Measurements from ENCODE around the gene DDIT3. TPM values are rescaled to one million over a fixed set of nuclear protein-coding genes. Genes with fewer than 3 reads are reported as not detected.

DDIT3 gene
- total and polyA plus RNA-seq, 2 of the 4 experiments (the other 2 are of a cell fraction), result 19.4 to 54.4 TPM

DNA sequence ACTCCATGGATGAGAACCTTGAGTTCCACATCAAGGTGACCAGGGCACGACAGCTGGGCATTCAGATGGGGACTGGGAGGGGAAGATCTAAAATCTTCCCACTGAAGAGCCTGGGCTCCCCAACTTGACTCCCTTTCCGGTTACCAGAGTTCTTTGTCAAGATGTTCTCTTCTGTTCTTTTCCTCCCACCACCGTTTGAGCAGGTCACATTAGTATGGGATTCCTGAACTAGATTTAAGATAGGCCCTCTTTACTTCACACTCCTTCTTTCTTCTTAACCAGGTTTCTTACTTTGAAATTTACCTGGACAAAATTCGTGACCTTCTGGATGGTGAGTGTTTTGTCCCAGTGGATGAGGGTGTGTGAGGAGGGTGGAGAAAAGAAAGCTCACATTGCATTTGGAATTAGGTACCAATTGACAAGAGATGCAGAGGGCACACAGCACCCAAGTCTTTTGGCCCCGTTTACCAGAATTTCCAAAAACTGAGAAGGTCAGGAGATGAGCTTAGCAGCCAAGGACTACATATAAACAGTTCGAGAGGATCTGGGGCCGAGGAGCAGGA lies 43.9 kb upstream of the DDIT3 start:
- dilution Hi-C loops (cut with HindIII; ENCODE audit: low sequenced_read_pairs, unreplicated experiment), result loop anchor here (25.0 kb wide), 1 partner anchor 98 kb away; no protein-coding TSS in a partner anchor
- Histone ChIP-seq H3K9ac (ENCODE audit: low read depth, low read length) (no peak overlapping the region), H2BK5ac (ENCODE audit: low read depth, low read length, poor library complexity, severe bottlenecking) (no peak overlapping the region), H3K4me2 (ENCODE audit: low read depth, low read length) (no peak overlapping the region), H3K56ac (ENCODE audit: extremely low read depth, insufficient read depth, low read length) (no peak overlapping the region), H2BK20ac (ENCODE audit: low read depth, low read length) (no peak overlapping the region), H4K91ac (ENCODE audit: insufficient read depth, low read depth, low read length) (no peak overlapping the region), H2BK15ac (ENCODE audit: low read depth, low read length) (no peak overlapping the region), H3K9me1 (ENCODE audit: insufficient read depth, low read length) (no peaks in the 10 kb centered on the region), H2BK120ac (ENCODE audit: low read depth, low read length) (no peak overlapping the region), H3K79me1 (ENCODE audit: low read depth in 1 of 2, low read length in 2 of 2) (no peaks in the 10 kb centered on the region), H4K5ac (ENCODE audit: low read depth, low read length) (no peak overlapping the region), H3K4me1 (ENCODE audit: control insufficient read depth, insufficient read depth, low read length) (no peaks in the 10 kb centered on the region), H3K23ac (ENCODE audit: low read depth, low read length) (no peak overlapping the region), H3K4ac (ENCODE audit: low read depth, low read length) (no peak overlapping the region), H3K4me3 (ENCODE audit: insufficient read depth, low read depth, low read length) (no peak overlapping the region), H2AK9ac (replicated peaks; ENCODE audit: low read depth, low read length, poor library complexity) (no peak overlapping the region), H3K27me3 (ENCODE audit: control insufficient read depth, insufficient read depth, low read length) (peaks cover 19% of the 10 kb centered on the region), H3K18ac (ENCODE audit: low read depth, low read length) (no peak overlapping the region), H3K36me3 (ENCODE audit: control insufficient read depth, insufficient read depth, low read length) (no peaks in the 10 kb centered on the region), H3K14ac (replicated peaks; ENCODE audit: low read depth, low read length) (no peak overlapping the region), H3K9me3 (ENCODE audit: control insufficient read depth, insufficient read depth, low read length) (no peaks in the 10 kb centered on the region), H2AFZ (replicated peaks; ENCODE audit: low read length, poor library complexity) (no peak overlapping the region), H4K20me1 (ENCODE audit: insufficient read depth, low read length) (no peaks in the 10 kb centered on the region), H4K8ac (ENCODE audit: low read depth in 2 of 2, low read length in 2 of 2) (no peak overlapping the region), H2AK5ac (ENCODE audit: low read depth, low read length) (no peak overlapping the region), H3K27ac (ENCODE audit: insufficient read depth, low read length) (no peak overlapping the region)
- in situ Hi-C loops (cut with MboI; ENCODE audit: low sequenced_read_pairs), result no loop called here
- ATAC-seq (ENCODE audit: low read depth) (no peak), DNase-seq (no peak)
- no peak for TF ChIP-seq RAD21 (IDR thresholded peaks at IDR 0.05; ENCODE audit: low read length)
- TF ChIP-seq CHD1 (IDR thresholded peaks at IDR 0.05; ENCODE audit: low read depth, low read length), result no peak
- TF ChIP-seq, protein P1, sequence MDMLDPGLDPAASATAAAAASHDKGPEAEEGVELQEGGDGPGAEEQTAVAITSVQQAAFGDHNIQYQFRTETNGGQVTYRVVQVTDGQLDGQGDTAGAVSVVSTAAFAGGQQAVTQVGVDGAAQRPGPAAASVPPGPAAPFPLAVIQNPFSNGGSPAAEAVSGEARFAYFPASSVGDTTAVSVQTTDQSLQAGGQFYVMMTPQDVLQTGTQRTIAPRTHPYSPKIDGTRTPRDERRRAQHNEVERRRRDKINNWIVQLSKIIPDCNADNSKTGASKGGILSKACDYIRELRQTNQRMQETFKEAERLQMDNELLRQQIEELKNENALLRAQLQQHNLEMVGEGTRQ (IDR thresholded peaks at IDR 0.05; ENCODE audit: low read depth, low read length), result no peak
- TF ChIP-seq RFX5 (IDR thresholded peaks at IDR 0.05; ENCODE audit: low read depth, low read length), result no peak
- TF ChIP-seq MAFK (IDR thresholded peaks at IDR 0.05; ENCODE audit: low read depth, low read length), result no peak
- TF ChIP-seq POLR2A (IDR thresholded peaks at IDR 0.05; ENCODE audit: low read depth, low read length), result no peak
- no peak for TF ChIP-seq CEBPB (IDR thresholded peaks at IDR 0.05; ENCODE audit: low read depth, low read length)
- TF ChIP-seq RCOR1 (IDR thresholded peaks at IDR 0.05; ENCODE audit: insufficient replicate concordance, low read length), result no peak
- TF ChIP-seq MAZ (IDR thresholded peaks at IDR 0.05; ENCODE audit: borderline replicate concordance, low read depth, low read length), result no peak
- TF ChIP-seq, protein P2, sequence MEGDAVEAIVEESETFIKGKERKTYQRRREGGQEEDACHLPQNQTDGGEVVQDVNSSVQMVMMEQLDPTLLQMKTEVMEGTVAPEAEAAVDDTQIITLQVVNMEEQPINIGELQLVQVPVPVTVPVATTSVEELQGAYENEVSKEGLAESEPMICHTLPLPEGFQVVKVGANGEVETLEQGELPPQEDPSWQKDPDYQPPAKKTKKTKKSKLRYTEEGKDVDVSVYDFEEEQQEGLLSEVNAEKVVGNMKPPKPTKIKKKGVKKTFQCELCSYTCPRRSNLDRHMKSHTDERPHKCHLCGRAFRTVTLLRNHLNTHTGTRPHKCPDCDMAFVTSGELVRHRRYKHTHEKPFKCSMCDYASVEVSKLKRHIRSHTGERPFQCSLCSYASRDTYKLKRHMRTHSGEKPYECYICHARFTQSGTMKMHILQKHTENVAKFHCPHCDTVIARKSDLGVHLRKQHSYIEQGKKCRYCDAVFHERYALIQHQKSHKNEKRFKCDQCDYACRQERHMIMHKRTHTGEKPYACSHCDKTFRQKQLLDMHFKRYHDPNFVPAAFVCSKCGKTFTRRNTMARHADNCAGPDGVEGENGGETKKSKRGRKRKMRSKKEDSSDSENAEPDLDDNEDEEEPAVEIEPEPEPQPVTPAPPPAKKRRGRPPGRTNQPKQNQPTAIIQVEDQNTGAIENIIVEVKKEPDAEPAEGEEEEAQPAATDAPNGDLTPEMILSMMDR (conservative IDR thresholded peaks at IDR 0.05; ENCODE audit: low read depth, low read length), result no peak
- TF ChIP-seq SMC3 (IDR thresholded peaks at IDR 0.05; ENCODE audit: low read depth, low read length), result no peak
- no peak for TF ChIP-seq BHLHE40 (IDR thresholded peaks at IDR 0.05; ENCODE audit: low read depth, low read length)
- TF ChIP-seq, protein P3, sequence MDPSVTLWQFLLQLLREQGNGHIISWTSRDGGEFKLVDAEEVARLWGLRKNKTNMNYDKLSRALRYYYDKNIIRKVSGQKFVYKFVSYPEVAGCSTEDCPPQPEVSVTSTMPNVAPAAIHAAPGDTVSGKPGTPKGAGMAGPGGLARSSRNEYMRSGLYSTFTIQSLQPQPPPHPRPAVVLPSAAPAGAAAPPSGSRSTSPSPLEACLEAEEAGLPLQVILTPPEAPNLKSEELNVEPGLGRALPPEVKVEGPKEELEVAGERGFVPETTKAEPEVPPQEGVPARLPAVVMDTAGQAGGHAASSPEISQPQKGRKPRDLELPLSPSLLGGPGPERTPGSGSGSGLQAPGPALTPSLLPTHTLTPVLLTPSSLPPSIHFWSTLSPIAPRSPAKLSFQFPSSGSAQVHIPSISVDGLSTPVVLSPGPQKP (IDR thresholded peaks at IDR 0.05; ENCODE audit: borderline replicate concordance, low read depth, low read length), result no peak
- no peak for TF ChIP-seq FOS (IDR thresholded peaks at IDR 0.05; ENCODE audit: low read depth, low read length)
- no peak for TF ChIP-seq NFE2L2 (IDR thresholded peaks at IDR 0.05; ENCODE audit: low read depth, low read length)
- intact Hi-C loops (cut with micrococcal nuclease), result loop anchor here (10.0 kb wide), 1 partner anchor 1301 kb away; no protein-coding TSS in a partner anchor
- ChIA-PET POLR2A (ENCODE audit: unreplicated experiment) (no interaction called here), CTCF (no interaction called here)
- no TSS peak for BruUV-seq (replicated peaks)
- WGBS, 2 experiments (ENCODE audit: extremely low coverage in 2 of 2, insufficient read length in 1 of 2), result 67% methylated on average over 1 of the region's 7 CpGs; no CpG with 5 or more reads in 1 of the 2 experiments

Measured in IMR-90 (cell line).